Measurements from ENCODE around the gene NKD2.
"Not testable (repeated sequence)": the region's sequence is repeated elsewhere in the genome, so short reads cannot be mapped to it uniquely, and the experiment has no call there.

NKD2 gene

GRCh38 chr5:1000831-1001230 lies 7.8 kb upstream of the NKD2 start:
- DNase-seq (ENCODE audit: low spot score), result not testable (repeated sequence)

- DNase-seq (ENCODE audit: low spot score), result no peak
These were observed 7.0 kb upstream of the NKD2 start for GRCh38 chr5:1001406-1002270.

GRCh38 chr5:1002271-1002546 lies 6.4 kb upstream of the NKD2 start:
- DNase-seq (ENCODE audit: low spot score), result no peak

GRCh38 chr5:1002836-1003235 lies 5.8 kb upstream of the NKD2 start:
- no peak for DNase-seq (ENCODE audit: low spot score)

- no peak for DNase-seq (ENCODE audit: low spot score)
These were observed 5.2 kb upstream of the NKD2 start for GRCh38 chr5:1003296-1003937.

GRCh38 chr5:1004461-1005248 lies 3.9 kb upstream of the NKD2 start:
- no peak for DNase-seq (ENCODE audit: low spot score)

GRCh38 chr5:1005249-1005851 lies 3.3 kb upstream of the NKD2 start:
- DNase-seq (ENCODE audit: low spot score), result no peak

- no peak for DNase-seq (ENCODE audit: low spot score)
These were observed 2.5 kb upstream of the NKD2 start for GRCh38 chr5:1005904-1006655.

- no peak for DNase-seq (ENCODE audit: low spot score)
These were observed 1.9 kb upstream of the NKD2 start for GRCh38 chr5:1006656-1007071.

GRCh38 chr5:1007221-1007680 lies 1.4 kb upstream of the NKD2 start:
- no peak for DNase-seq (ENCODE audit: low spot score)

- DNase-seq (ENCODE audit: low spot score), result no peak
These were observed 736 bp upstream of the NKD2 start for GRCh38 chr5:1007681-1008450.

GRCh38 chr5:1009359-1010180 lies 968 bp downstream of the NKD2 start:
- DNase-seq (ENCODE audit: low spot score), result no peak

GRCh38 chr5:1010181-1010510 lies 1.5 kb downstream of the NKD2 start:
- no peak for DNase-seq (ENCODE audit: low spot score)

- no peak for DNase-seq (ENCODE audit: low spot score)
These were observed 2.0 kb downstream of the NKD2 start for GRCh38 chr5:1010641-1011046.

GRCh38 chr5:1011226-1011631 lies 2.6 kb downstream of the NKD2 start:
- no peak for DNase-seq (ENCODE audit: low spot score)

GRCh38 chr5:1011741-1012312 lies 3.2 kb downstream of the NKD2 start:
- no peak for DNase-seq (ENCODE audit: low spot score)

- DNase-seq (ENCODE audit: low spot score), result no peak
These were observed 3.8 kb downstream of the NKD2 start for GRCh38 chr5:1012313-1012841.

GRCh38 chr5:1012900-1013237 lies 4.3 kb downstream of the NKD2 start:
- no peak for DNase-seq (ENCODE audit: low spot score)

- no peak for DNase-seq (ENCODE audit: low spot score)
These were observed 4.8 kb downstream of the NKD2 start for GRCh38 chr5:1013238-1013947.

Measured in kidney capillary endothelial cell (primary cell).